Testis (tissue), 2 donors: Measurements from ENCODE around the gene ZPLD1.

Source experiments
- POLR2A ChIP-seq: fragments of 450-650 bp; IDR thresholded peaks from one replicate; pipeline ENCODE4 v1.6.1; 2017; ENCODE audit warnings: antibody characterized with exemption, mild to moderate bottlenecking, moderate library complexity
- TF ChIP-seq, protein P1 (sequence below), 3 experiments: fragments of 450-650 bp in 2 of 3; fragments of 200-600 bp in 1 of 3; sonication (generic) in 1 of 3; IDR thresholded peaks; one replicate each; pipeline ENCODE4 v1.5.1; 2016 to 2019; ENCODE audit warnings: antibody characterized with exemption in 3 of 3, mild to moderate bottlenecking in 2 of 3, moderate library complexity in 1 of 3

DNA sequence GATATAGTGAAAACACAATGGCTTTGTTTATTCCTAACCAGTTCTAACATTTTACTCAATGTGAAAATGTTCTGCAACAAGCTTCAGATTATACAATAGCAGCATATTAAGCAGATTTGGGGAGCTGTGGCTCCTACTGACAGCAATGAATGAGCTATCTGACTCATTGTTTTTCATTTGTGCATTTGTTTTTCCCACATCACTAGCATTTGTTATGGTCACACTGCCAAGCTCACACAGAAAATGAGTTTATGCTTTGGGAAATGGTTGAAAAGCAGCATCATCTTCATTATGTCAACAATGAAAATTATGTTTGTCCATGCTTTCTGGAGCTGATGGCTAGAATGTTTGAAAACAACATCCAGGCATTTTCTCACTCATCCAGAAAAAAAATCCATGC is 53.5 kb downstream of the ZPLD1 start:
- TF ChIP-seq, protein P1, sequence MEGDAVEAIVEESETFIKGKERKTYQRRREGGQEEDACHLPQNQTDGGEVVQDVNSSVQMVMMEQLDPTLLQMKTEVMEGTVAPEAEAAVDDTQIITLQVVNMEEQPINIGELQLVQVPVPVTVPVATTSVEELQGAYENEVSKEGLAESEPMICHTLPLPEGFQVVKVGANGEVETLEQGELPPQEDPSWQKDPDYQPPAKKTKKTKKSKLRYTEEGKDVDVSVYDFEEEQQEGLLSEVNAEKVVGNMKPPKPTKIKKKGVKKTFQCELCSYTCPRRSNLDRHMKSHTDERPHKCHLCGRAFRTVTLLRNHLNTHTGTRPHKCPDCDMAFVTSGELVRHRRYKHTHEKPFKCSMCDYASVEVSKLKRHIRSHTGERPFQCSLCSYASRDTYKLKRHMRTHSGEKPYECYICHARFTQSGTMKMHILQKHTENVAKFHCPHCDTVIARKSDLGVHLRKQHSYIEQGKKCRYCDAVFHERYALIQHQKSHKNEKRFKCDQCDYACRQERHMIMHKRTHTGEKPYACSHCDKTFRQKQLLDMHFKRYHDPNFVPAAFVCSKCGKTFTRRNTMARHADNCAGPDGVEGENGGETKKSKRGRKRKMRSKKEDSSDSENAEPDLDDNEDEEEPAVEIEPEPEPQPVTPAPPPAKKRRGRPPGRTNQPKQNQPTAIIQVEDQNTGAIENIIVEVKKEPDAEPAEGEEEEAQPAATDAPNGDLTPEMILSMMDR (IDR thresholded peaks at IDR 0.05): no peak
- no peak for TF ChIP-seq POLR2A
